ENCODE results near the gene NUDT2. TPM values are rescaled to one million over a fixed set of nuclear protein-coding genes. Genes with fewer than 3 reads are reported as not detected.
A peak's percentile ranks its signal among the peaks of the same experiment; 100 is the strongest.
"Not testable (repeated sequence)": the region's sequence is repeated elsewhere in the genome, so short reads cannot be mapped to it uniquely, and the experiment has no call there.

NUDT2 gene
- polyA plus RNA-seq (2013, experiment 1 of 2): 11.3 TPM
- polyA plus RNA-seq (2013, experiment 2 of 2): 17.9 TPM

GRCh38 chr9:34328987-34329832 lies at the start of gene NUDT2, which contains the start of gene KIF24:
NUDT2 (plus strand) TSS chr9:34329569; CDS start chr9:34339040, 9,471 bp downstream.
KIF24 (minus strand) TSS chr9:34329268; CDS start chr9:34311346, 17,922 bp downstream.
- Histone ChIP-seq H3K27ac (ENCODE audit: low read depth, low read length) (peak within 1 kb of the TSS; percentile 91), H3K9me3 (ENCODE audit: insufficient read depth, low read depth, low read length) (no peaks in the 10 kb centered on the region), H3K4me1 (ENCODE audit: insufficient read depth, low read length) (peaks cover 12% of the 10 kb centered on the region; the same call in 1 of the 2 replicates), H3K36me3 (ENCODE audit: insufficient read depth, low read length) (no peaks in the 10 kb centered on the region), H3K9ac (ENCODE audit: low read depth, low read length) (peak within 1 kb of the TSS; percentile 89), H3K27me3 (ENCODE audit: insufficient read depth, low read length) (no peaks in the 10 kb centered on the region), H3K4me3 (ENCODE audit: low read length) (peak within 1 kb of the TSS; percentile 83)
- WGBS: under 1% methylated on average over 64 of the region's 64 CpGs

- Histone ChIP-seq H3K9ac (ENCODE audit: low read depth, low read length) (no peak overlapping the region), H3K4me3 (ENCODE audit: low read length) (no peak overlapping the region), H3K4me1 (ENCODE audit: insufficient read depth, low read length) (no peaks in the 10 kb centered on the region), H3K9me3 (ENCODE audit: insufficient read depth, low read depth, low read length) (no peaks in the 10 kb centered on the region), H3K27ac (ENCODE audit: low read depth, low read length) (no peak overlapping the region), H3K36me3 (ENCODE audit: insufficient read depth, low read length) (no peaks in the 10 kb centered on the region), H3K27me3 (ENCODE audit: insufficient read depth, low read length) (no peaks in the 10 kb centered on the region)
- 100% methylated on average over 1 of the region's 1 CpG for WGBS
Observed at GRCh38 chr9:34282096-34282495, 47.3 kb upstream of the NUDT2 start.

- H3K9me3 ChIP-seq (ENCODE audit: insufficient read depth, low read depth, low read length): no peaks in the 10 kb centered on the region
- WGBS: 99% methylated on average over 2 of the region's 2 CpGs
- H3K9ac ChIP-seq (ENCODE audit: low read depth, low read length): no peak overlapping the region
- H3K4me1 ChIP-seq (ENCODE audit: insufficient read depth, low read length): no peaks in the 10 kb centered on the region
- no peaks in the 10 kb centered on the region for H3K36me3 ChIP-seq (ENCODE audit: insufficient read depth, low read length)
- no peaks in the 10 kb centered on the region for H3K27me3 ChIP-seq (ENCODE audit: insufficient read depth, low read length)
- no peak overlapping the region for H3K4me3 ChIP-seq (ENCODE audit: low read length)
- H3K27ac ChIP-seq (ENCODE audit: low read depth, low read length): no peak overlapping the region
Observed at GRCh38 chr9:34289159-34289558, 40.2 kb upstream of the NUDT2 start.

- WGBS: 97% methylated on average over 2 of the region's 2 CpGs
- Histone ChIP-seq H3K4me1 (ENCODE audit: insufficient read depth, low read length) (no peaks in the 10 kb centered on the region), H3K9me3 (ENCODE audit: insufficient read depth, low read depth, low read length) (no peaks in the 10 kb centered on the region), H3K4me3 (ENCODE audit: low read length) (no peak overlapping the region), H3K9ac (ENCODE audit: low read depth, low read length) (no peak overlapping the region), H3K27ac (ENCODE audit: low read depth, low read length) (no peak overlapping the region), H3K36me3 (ENCODE audit: insufficient read depth, low read length) (no peaks in the 10 kb centered on the region), H3K27me3 (ENCODE audit: insufficient read depth, low read length) (no peaks in the 10 kb centered on the region)
Observed at GRCh38 chr9:34291023-34291422, 38.3 kb upstream of the NUDT2 start.

GRCh38 chr9:34291423-34291822 lies 37.9 kb upstream of the NUDT2 start:
- no peak overlapping the region for H3K27ac ChIP-seq (ENCODE audit: low read depth, low read length)

GRCh38 chr9:34292552-34292951 lies 36.8 kb upstream of the NUDT2 start:
- no peaks in the 10 kb centered on the region for H3K4me1 ChIP-seq (ENCODE audit: insufficient read depth, low read length)
- H3K36me3 ChIP-seq (ENCODE audit: insufficient read depth, low read length): no peaks in the 10 kb centered on the region
- H3K27me3 ChIP-seq (ENCODE audit: insufficient read depth, low read length): no peaks in the 10 kb centered on the region
- H3K9me3 ChIP-seq (ENCODE audit: insufficient read depth, low read depth, low read length): no peaks in the 10 kb centered on the region
- WGBS: 86% methylated on average over 2 of the region's 2 CpGs
- H3K9ac ChIP-seq (ENCODE audit: low read depth, low read length): no peak overlapping the region
- H3K27ac ChIP-seq (ENCODE audit: low read depth, low read length): no peak overlapping the region
- H3K4me3 ChIP-seq (ENCODE audit: low read length): no peak overlapping the region

More at GRCh38 chr9:34291423-34291822, 37.9 kb upstream of the NUDT2 start:
- no peaks in the 10 kb centered on the region for H3K9me3 ChIP-seq (ENCODE audit: insufficient read depth, low read depth, low read length)
- no peak overlapping the region for H3K4me3 ChIP-seq (ENCODE audit: low read length)
- H3K27me3 ChIP-seq (ENCODE audit: insufficient read depth, low read length): no peaks in the 10 kb centered on the region
- 95% methylated on average over 2 of the region's 2 CpGs for WGBS
- H3K9ac ChIP-seq (ENCODE audit: low read depth, low read length): no peak overlapping the region
- no peaks in the 10 kb centered on the region for H3K36me3 ChIP-seq (ENCODE audit: insufficient read depth, low read length)
- H3K4me1 ChIP-seq (ENCODE audit: insufficient read depth, low read length): no peaks in the 10 kb centered on the region

GRCh38 chr9:34301064-34301463 lies 28.3 kb upstream of the NUDT2 start:
- H3K27me3 ChIP-seq (ENCODE audit: insufficient read depth, low read length); H3K4me1 ChIP-seq (ENCODE audit: insufficient read depth, low read length); H3K4me3 ChIP-seq (ENCODE audit: low read length); H3K9me3 ChIP-seq (ENCODE audit: insufficient read depth, low read depth, low read length); H3K36me3 ChIP-seq (ENCODE audit: insufficient read depth, low read length); H3K9ac ChIP-seq (ENCODE audit: low read depth, low read length); H3K27ac ChIP-seq (ENCODE audit: low read depth, low read length): not testable (repeated sequence)
- 92% methylated on average over 7 of the region's 7 CpGs for WGBS

GRCh38 chr9:34308316-34308715 lies 21.1 kb upstream of the NUDT2 start:
- H3K9ac ChIP-seq (ENCODE audit: low read depth, low read length); H3K27ac ChIP-seq (ENCODE audit: low read depth, low read length); H3K27me3 ChIP-seq (ENCODE audit: insufficient read depth, low read length); H3K36me3 ChIP-seq (ENCODE audit: insufficient read depth, low read length); H3K9me3 ChIP-seq (ENCODE audit: insufficient read depth, low read depth, low read length); H3K4me3 ChIP-seq (ENCODE audit: low read length); H3K4me1 ChIP-seq (ENCODE audit: insufficient read depth, low read length): not testable (repeated sequence)
- WGBS: 91% methylated on average over 3 of the region's 3 CpGs

- H3K9me3 ChIP-seq (ENCODE audit: insufficient read depth, low read depth, low read length): no peaks in the 10 kb centered on the region
- H3K4me3 ChIP-seq (ENCODE audit: low read length): no peak overlapping the region
- WGBS: 92% methylated on average over 1 of the region's 1 CpG
- no peaks in the 10 kb centered on the region for H3K27me3 ChIP-seq (ENCODE audit: insufficient read depth, low read length)
- H3K9ac ChIP-seq (ENCODE audit: low read depth, low read length): no peak overlapping the region
- H3K4me1 ChIP-seq (ENCODE audit: insufficient read depth, low read length): no peaks in the 10 kb centered on the region
- no peaks in the 10 kb centered on the region; the same call in 1 of the 2 replicates for H3K36me3 ChIP-seq (ENCODE audit: insufficient read depth, low read length)
- no peak overlapping the region for H3K27ac ChIP-seq (ENCODE audit: low read depth, low read length)
Observed at GRCh38 chr9:34310215-34310614, 19.2 kb upstream of the NUDT2 start.

- H3K4me3 ChIP-seq (ENCODE audit: low read length): no peak overlapping the region
- no peaks in the 10 kb centered on the region for H3K4me1 ChIP-seq (ENCODE audit: insufficient read depth, low read length)
- H3K9ac ChIP-seq (ENCODE audit: low read depth, low read length): no peak overlapping the region
- no peak overlapping the region for H3K27ac ChIP-seq (ENCODE audit: low read depth, low read length)
- H3K36me3 ChIP-seq (ENCODE audit: insufficient read depth, low read length): no peaks in the 10 kb centered on the region; the same call in 1 of the 2 replicates
- no peaks in the 10 kb centered on the region for H3K27me3 ChIP-seq (ENCODE audit: insufficient read depth, low read length)
- WGBS: no CpG with 5 or more reads among the region's 6 CpGs
- H3K9me3 ChIP-seq (ENCODE audit: insufficient read depth, low read depth, low read length): no peaks in the 10 kb centered on the region
Observed at GRCh38 chr9:34311499-34312185, 17.7 kb upstream of the NUDT2 start.

- no peaks in the 10 kb centered on the region for H3K4me1 ChIP-seq (ENCODE audit: insufficient read depth, low read length)
- H3K27me3 ChIP-seq (ENCODE audit: insufficient read depth, low read length): no peaks in the 10 kb centered on the region
- H3K36me3 ChIP-seq (ENCODE audit: insufficient read depth, low read length): no peaks in the 10 kb centered on the region
- H3K9ac ChIP-seq (ENCODE audit: low read depth, low read length): no peak overlapping the region
- no peak overlapping the region for H3K4me3 ChIP-seq (ENCODE audit: low read length)
- WGBS: 94% methylated on average over 2 of the region's 2 CpGs
- no peak overlapping the region for H3K27ac ChIP-seq (ENCODE audit: low read depth, low read length)
- H3K9me3 ChIP-seq (ENCODE audit: insufficient read depth, low read depth, low read length): no peaks in the 10 kb centered on the region
Observed at GRCh38 chr9:34317436-34317835, 11.9 kb upstream of the NUDT2 start.

Data from HUES64 (cell line).